ENCODE measurements around the gene ZNF285. TPM values are rescaled to one million over a fixed set of nuclear protein-coding genes. Genes with fewer than 3 reads are reported as not detected.
"Not testable (repeated sequence)": the region's sequence is repeated elsewhere in the genome, so short reads cannot be mapped to it uniquely, and the experiment has no call there.

ZNF285 gene
- total RNA-seq, 1 experiment from 2014 or later, result 3.0 TPM

DNA sequence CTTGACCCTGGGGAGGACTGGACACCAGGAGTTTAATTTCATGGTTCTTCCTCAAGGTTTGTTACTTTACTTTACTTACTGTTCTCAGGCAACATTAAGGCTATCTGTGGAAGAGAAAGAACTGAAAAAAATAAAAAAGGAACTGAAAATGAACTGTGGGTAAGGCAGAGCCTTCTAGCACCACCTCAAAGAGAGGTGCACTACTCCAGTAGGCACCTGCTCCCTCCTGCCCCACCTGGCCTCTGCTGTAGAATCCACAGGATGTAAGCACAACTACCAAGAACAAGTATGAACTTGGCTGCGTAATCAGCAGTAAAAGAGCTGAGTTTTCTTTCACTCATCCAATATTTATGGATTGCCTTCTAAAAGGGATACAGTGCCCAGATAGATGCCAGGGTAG, 57.2 kb downstream of the ZNF285 start:
- no peaks in the 10 kb centered on the region for H3F3A ChIP-seq (ENCODE audit: insufficient read depth, low read depth)
- ChIA-PET POLR2A (ENCODE audit: unreplicated experiment) (no interaction called here), CTCF (no interaction called here)
- TF ChIP-seq, protein P1, sequence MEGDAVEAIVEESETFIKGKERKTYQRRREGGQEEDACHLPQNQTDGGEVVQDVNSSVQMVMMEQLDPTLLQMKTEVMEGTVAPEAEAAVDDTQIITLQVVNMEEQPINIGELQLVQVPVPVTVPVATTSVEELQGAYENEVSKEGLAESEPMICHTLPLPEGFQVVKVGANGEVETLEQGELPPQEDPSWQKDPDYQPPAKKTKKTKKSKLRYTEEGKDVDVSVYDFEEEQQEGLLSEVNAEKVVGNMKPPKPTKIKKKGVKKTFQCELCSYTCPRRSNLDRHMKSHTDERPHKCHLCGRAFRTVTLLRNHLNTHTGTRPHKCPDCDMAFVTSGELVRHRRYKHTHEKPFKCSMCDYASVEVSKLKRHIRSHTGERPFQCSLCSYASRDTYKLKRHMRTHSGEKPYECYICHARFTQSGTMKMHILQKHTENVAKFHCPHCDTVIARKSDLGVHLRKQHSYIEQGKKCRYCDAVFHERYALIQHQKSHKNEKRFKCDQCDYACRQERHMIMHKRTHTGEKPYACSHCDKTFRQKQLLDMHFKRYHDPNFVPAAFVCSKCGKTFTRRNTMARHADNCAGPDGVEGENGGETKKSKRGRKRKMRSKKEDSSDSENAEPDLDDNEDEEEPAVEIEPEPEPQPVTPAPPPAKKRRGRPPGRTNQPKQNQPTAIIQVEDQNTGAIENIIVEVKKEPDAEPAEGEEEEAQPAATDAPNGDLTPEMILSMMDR (conservative IDR thresholded peaks at IDR 0.05), result no peak
- TF ChIP-seq EZH2 (IDR thresholded peaks at IDR 0.05; ENCODE audit: low read depth), result no peak
- H3K79me2 ChIP-seq (ENCODE audit: low read depth), result no peaks in the 10 kb centered on the region
- no TSS peak for BruUV-seq (replicated peaks)
- H3K9me2 ChIP-seq (ENCODE audit: insufficient read depth), result no peaks in the 10 kb centered on the region
- no peaks in the 10 kb centered on the region for H3K27me3 ChIP-seq (ENCODE audit: insufficient read depth, low read depth)
- no peaks in the 10 kb centered on the region for H3K4me1 ChIP-seq (replicated peaks; ENCODE audit: insufficient read depth)
- H4K20me1 ChIP-seq (ENCODE audit: insufficient read depth), result no peaks in the 10 kb centered on the region
- intact Hi-C loops (cut with micrococcal nuclease; ENCODE audit: unreplicated experiment), result no loop called here
- H3K4me2 ChIP-seq, result no peak overlapping the region
- peaks cover 4% of the 10 kb centered on the region for H3K36me3 ChIP-seq (ENCODE audit: low read depth)
- no peak overlapping the region for H3K27ac ChIP-seq
- H3K4me3 ChIP-seq, result no peak overlapping the region
- DNase-seq, result no peak
- no peak overlapping the region for H2AFZ ChIP-seq
- peaks cover 7% of the 10 kb centered on the region for H3K9me3 ChIP-seq (ENCODE audit: insufficient read depth, low read depth)

DNA sequence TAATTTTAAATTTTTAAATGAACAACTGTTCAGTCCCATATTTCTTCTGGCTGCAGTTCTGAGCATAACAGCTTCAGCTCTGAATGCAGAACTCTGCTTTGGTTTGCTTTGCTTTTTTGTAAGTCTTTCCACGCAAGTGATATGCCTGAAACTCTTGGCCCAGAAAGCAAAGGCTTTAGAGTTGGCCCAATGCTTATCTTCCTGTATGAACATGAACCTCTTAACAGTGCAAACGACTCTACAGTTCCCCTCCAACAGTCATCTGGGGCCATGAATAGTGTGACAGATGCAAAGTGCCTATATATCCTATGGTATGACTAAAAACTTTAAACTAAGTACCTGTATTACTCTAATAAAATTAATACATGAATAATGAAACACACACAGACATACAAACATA, 59.6 kb downstream of the ZNF285 start:
- ChIA-PET POLR2A (ENCODE audit: unreplicated experiment) (interaction anchor here (0.6 kb wide), 1 partner anchor 101 kb away, joined by 3 read pairs; no protein-coding TSS in a partner anchor), CTCF (no interaction called here)
- H3K9me2 ChIP-seq (ENCODE audit: insufficient read depth), result no peaks in the 10 kb centered on the region

DNA sequence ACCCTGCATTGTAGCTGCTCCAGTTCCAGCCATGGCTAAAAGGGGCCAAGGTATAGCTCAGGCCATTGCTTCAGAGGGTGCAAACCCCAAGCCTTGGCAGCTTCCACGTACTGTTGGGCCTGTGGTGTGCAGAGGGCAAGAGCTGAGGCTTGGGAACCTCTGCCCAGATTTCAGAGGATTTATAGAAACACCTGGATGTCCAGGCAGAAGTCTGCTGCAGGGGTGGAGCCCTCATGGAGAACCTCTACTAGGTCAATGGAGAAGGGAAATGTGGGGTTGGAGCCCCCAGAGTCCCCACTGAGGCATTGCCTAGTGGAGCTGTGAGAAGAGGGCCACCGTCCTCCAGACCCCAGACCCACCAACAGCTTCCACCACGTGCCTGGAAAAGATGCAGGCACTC, 66.8 kb downstream of the ZNF285 start:
- H3K27ac ChIP-seq; H4K20me1 ChIP-seq (ENCODE audit: insufficient read depth); intact Hi-C loops (cut with micrococcal nuclease; ENCODE audit: unreplicated experiment); BruUV-seq (replicated peaks); H3F3A ChIP-seq (ENCODE audit: insufficient read depth, low read depth); H3K9me2 ChIP-seq (ENCODE audit: insufficient read depth); H3K4me3 ChIP-seq; H2AFZ ChIP-seq; H3K4me1 ChIP-seq (replicated peaks; ENCODE audit: insufficient read depth); H3K27me3 ChIP-seq (ENCODE audit: insufficient read depth, low read depth); DNase-seq; H3K79me2 ChIP-seq (ENCODE audit: low read depth); CTCF ChIA-PET; H3K4me2 ChIP-seq: not testable (repeated sequence)
- Histone ChIP-seq H3K9me3 (ENCODE audit: insufficient read depth, low read depth) (peaks cover 57% of the 10 kb centered on the region), H3K36me3 (ENCODE audit: low read depth) (peaks cover 68% of the 10 kb centered on the region)
- POLR2A ChIA-PET (ENCODE audit: unreplicated experiment), result interaction anchor here (0.6 kb wide), 1 partner anchor 511 kb away, joined by 7 read pairs; no protein-coding TSS in a partner anchor

More for the DNA sequence above, 59.6 kb downstream of the ZNF285 start:
- no peak overlapping the region for H3K4me3 ChIP-seq
- H3K27ac ChIP-seq, result no peak overlapping the region
- DNase-seq, result no peak
- no peaks in the 10 kb centered on the region for H3K4me1 ChIP-seq (replicated peaks; ENCODE audit: insufficient read depth)
- no peak overlapping the region for H2AFZ ChIP-seq
- peaks cover 5% of the 10 kb centered on the region for H3K36me3 ChIP-seq (ENCODE audit: low read depth)
- BruUV-seq (replicated peaks), result no TSS peak
- H3K27me3 ChIP-seq (ENCODE audit: insufficient read depth, low read depth), result no peaks in the 10 kb centered on the region
- no peak for TF ChIP-seq EZH2 (IDR thresholded peaks at IDR 0.05; ENCODE audit: low read depth)
- TF ChIP-seq, protein P1 (conservative IDR thresholded peaks at IDR 0.05), result no peak
- no peaks in the 10 kb centered on the region for H3K79me2 ChIP-seq (ENCODE audit: low read depth)
- no peaks in the 10 kb centered on the region for H4K20me1 ChIP-seq (ENCODE audit: insufficient read depth)
- intact Hi-C loops (cut with micrococcal nuclease; ENCODE audit: unreplicated experiment), result no loop called here
- H3K9me3 ChIP-seq (ENCODE audit: insufficient read depth, low read depth), result peaks cover 5% of the 10 kb centered on the region; the same call in 1 of the 2 replicates
- no peaks in the 10 kb centered on the region for H3F3A ChIP-seq (ENCODE audit: insufficient read depth, low read depth)
- H3K4me2 ChIP-seq, result no peak overlapping the region

Other genes starting within 250 kb of the ZNF285 start
- 12.9 and 21.7 TPM in 2 replicates for gene ZNF226, start 236.5 kb downstream of the ZNF285 start, total RNA-seq (2021)
- gene ZNF227, start 189.1 kb downstream of the ZNF285 start, total RNA-seq (2021), result 14.2 and 16.5 TPM in 2 replicates
- gene ZNF233, start 141.7 kb downstream of the ZNF285 start, total RNA-seq (2021), result 0.41 and 0.88 TPM in 2 replicates
- 4.3 and 5.9 TPM in 2 replicates for gene ZNF235, start 96.6 kb downstream of the ZNF285 start, total RNA-seq (2021)
- 3.5 and 7.8 TPM in 2 replicates for gene ZNF112, start 44.9 kb downstream of the ZNF285 start, total RNA-seq (2021)
- 11.3 and 12.3 TPM in 2 replicates for gene ZNF229, start 46.9 kb upstream of the ZNF285 start, total RNA-seq (2021)
- gene ZNF180, start 98.9 kb upstream of the ZNF285 start, total RNA-seq (2021), result 6.3 and 11.3 TPM in 2 replicates
- not detected in 2 replicates for gene CEACAM20, start 128.1 kb upstream of the ZNF285 start, total RNA-seq (2021)
- gene IGSF23, start 212.0 kb upstream of the ZNF285 start, total RNA-seq (2021), result not detected in 2 replicates
- gene PVR, start 242.3 kb upstream of the ZNF285 start, total RNA-seq (2021), result 50.8 and 52.1 TPM in 2 replicates

Data from PC-9 (cell line).